ENCODE results near the gene UBE2L3.

DNA sequence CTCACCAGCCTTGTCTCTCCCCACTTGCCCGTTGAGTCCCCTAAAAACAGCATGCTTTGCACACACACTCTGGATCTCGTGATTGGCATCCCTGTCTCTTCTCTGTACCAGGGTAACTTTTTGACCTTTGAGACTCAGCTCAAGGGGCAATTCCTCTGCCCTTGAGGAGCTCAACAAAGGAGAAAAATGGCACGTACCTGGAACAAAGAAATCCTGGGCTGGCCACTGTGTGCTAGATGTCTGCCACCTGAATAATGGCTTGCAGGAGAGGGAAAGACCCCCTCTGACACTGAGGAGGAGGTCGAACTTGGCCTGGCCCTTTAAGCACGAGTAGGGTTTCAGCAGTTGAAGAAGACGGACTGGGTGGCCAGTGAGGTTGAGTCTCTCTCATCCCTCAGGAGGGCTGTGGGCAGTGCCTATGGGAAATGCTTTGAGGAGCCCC is 5.8 kb downstream of the UBE2L3 start:
- TF ChIP-seq POLR2A (IDR thresholded peaks at IDR 0.05; ENCODE audit: low read length) (no peak), GATA1 (IDR thresholded peaks at IDR 0.05; ENCODE audit: low read depth, low read length) (no peak)
